ENCODE data around the gene DISC1.

DISC1 gene

GRCh38 chr1:231853588-231854207 is 227.1 kb downstream of the DISC1 start:
- DNase-seq (ENCODE audit: insufficient read length, low spot score) (no peak), FAIRE-seq (no peak)
- no peak for TF ChIP-seq CTCF (IDR thresholded peaks at IDR 0.05; ENCODE audit: insufficient read depth, missing control alignments)

DNA sequence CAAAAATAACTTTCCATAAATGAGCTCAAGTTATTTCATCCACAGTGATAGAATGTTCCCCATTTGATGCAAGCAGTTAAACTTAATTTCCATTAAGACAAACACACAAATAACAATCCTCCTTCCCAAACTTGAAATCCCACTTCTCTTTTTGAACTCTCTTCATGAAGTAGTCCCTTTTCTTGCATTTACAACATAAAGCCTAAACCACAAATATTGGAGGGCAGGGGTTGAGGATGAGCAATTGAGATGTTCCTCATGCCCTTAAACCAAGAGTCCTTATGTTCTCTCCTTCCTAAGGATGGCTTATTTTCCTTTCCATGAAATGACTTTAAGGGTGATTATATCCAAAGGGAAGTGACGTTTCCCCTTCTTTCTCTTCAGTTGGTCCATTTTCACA is 228.8 kb downstream of the DISC1 start:
- no peak for FAIRE-seq
- no peak for TF ChIP-seq CTCF (IDR thresholded peaks at IDR 0.05; ENCODE audit: insufficient read depth, missing control alignments)
- no peak for DNase-seq (ENCODE audit: insufficient read length, low spot score)

GRCh38 chr1:231855926-231856325 is 229.3 kb downstream of the DISC1 start:
- TF ChIP-seq CTCF (IDR thresholded peaks at IDR 0.05; ENCODE audit: insufficient read depth, missing control alignments), result no peak
- no peak for DNase-seq (ENCODE audit: insufficient read length, low spot score)
- no peak for FAIRE-seq

DNA sequence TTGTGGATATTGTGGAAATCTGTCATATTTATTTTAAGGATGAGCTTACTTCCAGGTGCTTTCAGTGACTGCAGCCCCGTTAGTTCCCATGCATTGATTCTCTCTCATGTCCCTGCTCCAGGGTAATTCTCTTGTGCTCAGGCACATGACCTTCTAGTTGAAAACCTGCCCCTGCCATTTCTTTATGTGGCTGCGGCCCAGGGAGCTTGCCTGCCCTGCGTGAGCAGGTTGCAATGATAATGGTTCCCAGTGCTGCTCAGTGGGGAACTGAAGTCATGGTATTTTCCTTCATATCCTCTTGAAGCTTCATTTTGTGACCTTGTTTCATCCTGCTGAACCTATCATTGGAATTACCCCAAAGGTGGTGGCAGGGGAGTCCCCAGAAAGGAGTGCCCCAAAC is 229.8 kb downstream of the DISC1 start:
- no peak for TF ChIP-seq CTCF (IDR thresholded peaks at IDR 0.05; ENCODE audit: insufficient read depth, missing control alignments)
- DNase-seq (ENCODE audit: insufficient read length, low spot score) (no peak), FAIRE-seq (no peak)

DNA sequence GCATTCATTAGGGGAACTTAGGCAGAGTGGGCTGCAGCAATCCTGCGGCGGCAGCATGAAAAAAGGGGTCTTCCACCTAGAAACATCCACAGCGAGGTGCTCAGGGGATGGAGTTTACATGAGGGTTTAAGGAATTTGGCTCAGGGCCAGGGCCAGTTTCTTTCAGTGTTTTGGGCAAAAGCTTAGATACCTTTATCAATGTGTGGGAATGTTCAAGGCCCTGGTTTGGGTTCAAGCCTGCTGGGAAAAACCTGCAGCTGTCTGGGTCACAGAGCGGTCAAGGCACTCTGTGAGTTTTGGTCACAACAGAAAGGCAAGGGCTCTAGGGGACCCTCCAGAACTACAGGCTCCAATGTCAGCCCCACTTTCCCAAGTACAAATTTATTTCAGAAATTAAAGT is 230.3 kb downstream of the DISC1 start:
- DNase-seq (ENCODE audit: insufficient read length, low spot score) (no peak), FAIRE-seq (no peak)
- TF ChIP-seq CTCF (IDR thresholded peaks at IDR 0.05; ENCODE audit: insufficient read depth, missing control alignments), result no peak

GRCh38 chr1:231857609-231858135 is 231.1 kb downstream of the DISC1 start:
- TF ChIP-seq CTCF (IDR thresholded peaks at IDR 0.05; ENCODE audit: insufficient read depth, missing control alignments), result no peak
- DNase-seq (ENCODE audit: insufficient read length, low spot score), result no peak
- FAIRE-seq, result peak; percentile 38

DNA sequence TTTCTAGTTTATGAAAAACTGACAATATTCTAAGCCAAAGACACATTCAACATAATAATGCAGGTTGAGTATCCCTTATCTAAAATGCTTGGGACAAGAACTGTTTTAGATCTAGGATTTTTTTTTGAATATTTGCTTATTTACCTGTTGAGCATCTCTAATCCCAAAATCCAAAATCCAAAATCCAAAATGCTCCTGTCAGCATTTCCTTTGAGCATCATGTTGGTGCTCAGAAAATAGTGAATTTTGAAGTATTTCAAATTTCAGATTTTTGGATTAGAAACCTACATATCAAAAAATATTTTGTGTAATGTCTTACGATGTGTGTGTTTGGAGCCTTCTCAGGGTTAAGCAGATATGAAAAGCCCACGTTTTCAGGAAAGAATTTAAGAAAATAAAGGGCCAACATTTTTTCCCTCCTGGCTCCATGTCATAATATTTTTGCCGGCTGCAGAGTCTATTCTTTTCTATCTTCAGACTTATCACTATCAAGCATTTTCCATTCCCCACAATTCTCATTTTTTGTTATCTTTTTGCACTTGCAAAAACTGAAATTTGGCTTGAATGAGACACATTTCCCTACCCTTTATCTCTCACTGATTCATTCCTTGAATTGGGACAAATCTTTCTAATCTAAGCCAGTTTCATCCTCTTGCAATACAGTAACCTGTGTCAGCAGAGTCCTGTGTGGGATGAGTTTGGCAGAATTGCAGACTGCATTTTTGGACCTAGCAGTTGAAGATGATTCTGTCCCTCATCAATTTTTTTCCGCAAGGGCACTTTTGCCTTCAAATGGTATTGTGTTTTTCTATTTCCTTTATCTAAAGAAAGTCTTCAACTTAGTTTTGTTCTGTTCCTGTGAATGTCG is 233.9 kb downstream of the DISC1 start:
- peak; percentile 82 for FAIRE-seq
- DNase-seq (ENCODE audit: insufficient read length, low spot score), result no peak
- no peak for TF ChIP-seq CTCF (IDR thresholded peaks at IDR 0.05; ENCODE audit: insufficient read depth, missing control alignments)

Data from D721Med (cell line).